Stimulated activated CD4-positive, alpha-beta T cell treated with anti-CD3 and anti-CD28 coated beads, TNF-alpha, amount 100 ng/mL, for 1 hour (primary cell): Measurements from ENCODE around the gene ADGRB2.

Source experiments
- DNase-seq, 3 donors: peaks; one replicate each; pipeline ENCODE4 v3.0.0-alpha.2; 2020; ENCODE audit warnings: low read depth in 3 of 3, low spot score in 1 of 3

The ADGRB2 gene

DNA sequence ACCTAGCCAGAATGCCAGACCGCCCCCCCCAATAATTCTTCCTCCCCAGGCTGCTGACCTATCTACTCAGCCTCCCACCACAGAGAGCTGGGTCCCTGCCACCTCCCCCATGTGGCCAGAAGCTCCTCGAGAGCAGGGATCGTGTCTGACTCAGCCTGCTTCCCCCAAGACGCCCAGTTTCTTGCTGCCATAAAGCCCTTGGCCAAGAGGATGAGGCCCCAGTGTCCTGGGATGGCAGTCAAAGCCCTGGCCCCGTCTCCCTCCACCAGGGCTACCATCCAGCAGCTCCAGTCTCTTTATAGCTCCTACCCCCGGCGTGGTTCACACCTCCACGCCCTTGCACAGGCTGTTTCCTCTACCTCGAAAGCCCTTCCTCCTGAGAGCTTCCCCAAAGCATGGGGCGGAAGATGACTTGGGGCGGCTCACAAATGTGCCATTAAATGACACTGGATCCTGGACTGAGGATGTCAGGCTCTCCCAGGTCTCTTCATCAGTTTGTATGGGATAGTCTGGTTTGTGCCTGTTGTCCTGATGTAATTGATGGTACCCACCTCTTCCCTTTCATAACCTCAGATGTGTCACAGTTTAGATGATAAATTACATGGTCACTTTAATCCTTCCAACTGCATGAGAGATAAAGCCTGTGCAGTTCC lies 13.2 kb downstream of the ADGRB2 start:
- DNase-seq: no peak

DNA sequence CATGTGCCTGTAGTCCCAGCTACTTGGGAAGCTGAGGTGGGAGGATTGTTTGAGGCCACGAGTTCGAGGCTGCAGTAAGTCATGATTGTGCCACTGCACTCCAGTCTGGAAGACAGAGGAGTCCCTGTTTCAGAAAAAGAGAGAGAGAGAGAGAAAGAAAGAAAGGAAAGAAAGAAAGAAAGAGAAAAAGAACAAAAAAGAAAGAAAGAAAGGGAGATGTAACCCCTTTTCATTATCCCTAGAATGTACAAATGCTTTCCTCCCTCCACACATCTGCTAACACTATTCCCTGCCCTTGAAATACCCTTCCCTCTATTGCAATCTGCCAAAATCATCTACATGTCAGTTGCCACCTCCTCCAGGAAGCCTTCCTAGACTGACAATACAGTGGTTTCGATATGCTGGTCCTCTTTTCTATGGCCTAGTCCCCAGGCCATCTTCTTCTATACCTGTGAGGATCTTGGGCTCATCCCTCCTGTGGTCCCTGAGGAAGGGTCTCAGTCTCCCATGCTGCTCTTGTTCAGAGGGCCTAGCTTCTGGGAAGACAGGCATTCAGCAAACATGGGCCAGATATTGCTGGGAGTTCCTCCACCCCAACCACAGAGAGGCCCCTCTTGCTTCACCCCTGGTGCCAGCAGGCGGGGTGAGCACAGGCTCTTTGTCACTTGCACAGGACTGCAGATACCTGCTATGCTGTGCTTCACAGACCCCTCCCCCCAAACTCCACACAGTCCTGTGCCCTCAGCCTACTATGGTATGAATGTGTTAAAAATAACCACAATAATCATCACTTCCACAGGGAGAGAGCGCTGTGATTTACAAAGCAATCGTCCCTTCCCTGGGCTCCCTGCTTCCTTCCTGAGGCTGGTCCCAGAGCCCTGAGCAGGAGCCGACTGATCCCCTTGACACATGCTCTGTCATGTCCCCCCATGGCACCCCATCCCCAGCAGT lies 14.1 kb downstream of the ADGRB2 start:
- DNase-seq: no peak

DNA sequence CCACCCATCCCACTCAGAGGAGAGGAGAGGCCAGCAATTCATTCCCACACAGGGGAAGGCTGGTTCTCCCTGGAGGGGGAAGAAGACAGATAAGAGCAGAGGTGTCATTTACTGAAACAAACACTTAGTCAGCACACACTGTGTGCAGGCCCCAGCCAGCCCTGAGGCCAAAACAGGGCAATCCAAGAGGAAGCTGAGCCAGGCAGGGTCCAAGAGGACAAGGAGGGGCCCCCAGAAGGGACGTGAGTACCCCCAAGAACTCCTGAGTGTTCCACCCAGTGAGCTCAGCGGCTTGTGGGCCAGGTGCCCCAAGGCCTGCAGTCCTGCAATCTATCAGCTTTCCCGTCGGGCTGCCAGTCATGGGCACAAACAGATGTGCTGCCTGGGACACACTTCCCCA lies 15.8 kb downstream of the ADGRB2 start:
- no peak for DNase-seq

DNA sequence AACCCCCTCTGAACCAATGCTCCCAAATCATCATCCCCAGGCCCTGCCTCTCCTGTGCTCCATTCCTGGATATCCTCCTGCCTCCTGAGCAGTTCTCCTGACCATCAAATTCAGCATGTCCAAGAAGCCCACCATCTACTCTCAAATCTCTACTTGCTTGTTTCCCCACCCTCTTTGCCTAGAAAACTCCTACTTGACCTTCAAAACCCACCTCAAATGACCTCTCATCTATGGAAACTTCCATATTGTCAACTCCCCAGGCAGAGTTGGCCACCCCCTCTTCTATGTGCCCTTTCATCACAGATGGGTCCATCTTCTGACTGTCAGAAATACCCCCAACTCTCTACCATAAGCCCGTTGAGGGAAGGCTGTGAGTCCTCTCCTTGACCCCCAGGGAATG lies 16.8 kb downstream of the ADGRB2 start:
- DNase-seq: no peak

DNA sequence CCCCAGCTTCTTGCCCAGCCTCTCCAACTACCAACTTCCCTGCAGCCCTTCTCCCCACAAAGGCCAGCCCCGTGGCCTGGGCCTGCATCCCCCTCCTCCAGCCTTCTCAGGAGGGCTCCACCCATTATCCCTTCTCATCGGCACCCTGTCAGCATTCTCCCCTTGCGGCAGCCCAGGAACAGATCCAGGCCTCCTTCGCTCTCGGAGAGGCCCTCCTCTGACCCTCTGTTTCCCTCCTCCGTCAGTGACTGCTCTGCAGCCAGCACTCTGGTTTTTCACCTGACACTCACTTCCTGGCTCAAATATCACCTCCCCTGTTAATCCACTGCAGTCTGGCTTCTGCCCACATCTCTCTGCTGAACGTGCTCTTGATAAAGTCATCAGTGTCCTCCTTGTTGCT lies 17.5 kb downstream of the ADGRB2 start:
- DNase-seq: no peak

DNA sequence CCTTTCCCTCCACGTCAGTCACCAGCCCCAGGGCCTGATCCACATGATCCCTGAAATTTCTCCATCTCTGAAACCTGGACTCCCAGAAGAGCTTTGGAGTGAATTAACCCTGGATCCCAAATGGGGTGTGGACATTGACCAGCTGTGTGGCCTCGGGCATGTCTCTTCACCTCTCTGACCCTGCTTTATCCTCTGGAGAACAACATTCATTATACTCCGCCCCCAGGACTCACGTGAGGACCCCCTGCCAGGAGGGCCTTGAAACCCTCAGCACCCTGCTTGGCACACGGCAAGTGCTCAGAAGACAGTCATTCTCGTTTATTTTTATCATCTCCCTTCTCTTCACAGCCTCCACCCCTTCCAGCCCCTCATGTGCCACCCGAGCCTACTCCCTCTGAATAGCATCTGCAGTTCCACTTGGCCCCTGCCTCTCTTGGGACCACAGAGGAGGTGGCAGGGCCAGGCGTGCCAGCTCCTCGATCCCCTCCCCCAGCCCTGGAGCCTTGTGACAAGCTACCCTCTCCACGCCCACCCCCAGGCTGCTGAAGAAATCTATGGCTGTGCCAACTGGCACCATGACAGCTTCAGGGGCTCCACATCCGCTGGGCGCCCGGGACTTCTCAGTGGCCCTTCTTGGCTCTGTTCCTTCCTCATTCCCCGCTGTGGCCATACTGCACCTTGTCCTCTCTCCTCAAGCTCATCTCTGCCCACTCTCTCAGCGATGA lies 18.0 kb downstream of the ADGRB2 start:
- no peak for DNase-seq

DNA sequence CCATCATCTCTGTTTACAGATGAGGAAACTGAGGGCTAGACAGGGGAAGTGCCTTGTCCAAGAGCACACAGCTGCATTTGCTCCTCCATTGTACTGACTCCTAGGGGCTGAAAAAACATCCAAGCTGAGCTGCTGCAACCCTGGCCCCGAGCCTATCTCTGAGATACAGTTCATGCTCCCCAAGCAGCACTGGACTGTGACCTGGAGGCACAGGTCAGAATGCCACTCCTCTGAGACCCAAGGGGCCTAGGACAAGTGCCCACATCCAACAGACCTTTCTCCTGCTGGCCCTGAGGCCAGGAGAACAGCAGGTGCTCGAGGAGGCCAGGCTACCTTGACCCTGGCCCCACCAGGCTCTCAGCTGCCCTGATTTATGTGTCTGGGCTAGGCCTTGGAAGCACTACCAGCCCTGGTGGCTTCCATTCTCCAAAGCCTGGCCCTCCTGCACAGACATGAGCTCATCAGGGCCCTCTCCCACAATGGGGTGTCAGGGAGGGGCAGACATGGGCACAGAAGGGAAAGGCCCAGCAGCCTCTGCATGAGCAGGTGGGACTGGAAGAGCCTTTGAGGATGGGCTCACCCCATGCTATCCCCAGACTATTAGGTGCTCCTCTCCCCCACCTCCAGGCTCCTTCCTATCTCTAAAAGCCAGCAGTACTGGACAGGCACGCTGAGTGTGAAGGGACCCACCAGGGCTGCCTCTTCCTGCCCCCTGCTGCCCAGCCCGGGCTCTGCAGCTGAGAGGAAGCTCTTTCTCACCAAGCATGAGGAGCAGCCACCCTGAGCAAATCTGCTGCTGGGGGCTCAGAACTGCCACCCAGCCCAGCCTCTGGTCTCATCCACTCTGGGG lies 18.8 kb downstream of the ADGRB2 start:
- DNase-seq: no peak

DNA sequence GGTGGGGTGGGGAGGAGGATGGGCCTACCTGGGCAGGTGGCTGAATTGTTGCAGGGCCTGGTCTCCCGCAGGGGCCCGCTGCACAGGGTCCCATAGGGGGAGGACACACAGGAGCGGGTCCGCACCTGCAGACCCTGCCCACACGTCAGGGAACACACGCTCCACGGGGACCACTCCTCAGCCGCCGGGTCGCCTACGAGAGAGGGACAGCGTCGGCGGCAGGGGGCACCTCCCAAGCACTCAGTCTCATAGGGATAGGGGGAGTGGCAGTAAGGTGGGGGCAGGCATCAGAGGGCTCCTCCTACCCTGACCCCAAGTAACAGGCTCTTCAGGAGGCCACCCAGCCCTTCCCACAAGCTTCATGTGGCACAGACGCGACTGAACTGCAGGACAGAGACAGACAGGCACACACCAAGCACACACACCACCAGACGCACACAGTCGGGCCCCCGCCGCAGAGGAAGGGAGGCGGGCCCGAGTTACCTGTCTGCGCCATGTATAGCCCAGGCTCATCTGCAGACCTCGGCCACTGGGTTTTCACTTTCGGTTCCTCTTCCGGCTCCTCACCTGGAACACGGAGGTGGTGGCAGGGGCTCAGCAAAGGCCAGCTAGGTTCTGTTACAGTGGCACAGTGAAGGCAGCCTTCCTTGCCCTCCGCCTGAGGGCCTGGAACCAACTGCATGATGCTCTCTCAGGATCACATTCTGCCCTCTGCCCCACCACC lies 19.8 kb downstream of the ADGRB2 start:
- DNase-seq: no peak

DNA sequence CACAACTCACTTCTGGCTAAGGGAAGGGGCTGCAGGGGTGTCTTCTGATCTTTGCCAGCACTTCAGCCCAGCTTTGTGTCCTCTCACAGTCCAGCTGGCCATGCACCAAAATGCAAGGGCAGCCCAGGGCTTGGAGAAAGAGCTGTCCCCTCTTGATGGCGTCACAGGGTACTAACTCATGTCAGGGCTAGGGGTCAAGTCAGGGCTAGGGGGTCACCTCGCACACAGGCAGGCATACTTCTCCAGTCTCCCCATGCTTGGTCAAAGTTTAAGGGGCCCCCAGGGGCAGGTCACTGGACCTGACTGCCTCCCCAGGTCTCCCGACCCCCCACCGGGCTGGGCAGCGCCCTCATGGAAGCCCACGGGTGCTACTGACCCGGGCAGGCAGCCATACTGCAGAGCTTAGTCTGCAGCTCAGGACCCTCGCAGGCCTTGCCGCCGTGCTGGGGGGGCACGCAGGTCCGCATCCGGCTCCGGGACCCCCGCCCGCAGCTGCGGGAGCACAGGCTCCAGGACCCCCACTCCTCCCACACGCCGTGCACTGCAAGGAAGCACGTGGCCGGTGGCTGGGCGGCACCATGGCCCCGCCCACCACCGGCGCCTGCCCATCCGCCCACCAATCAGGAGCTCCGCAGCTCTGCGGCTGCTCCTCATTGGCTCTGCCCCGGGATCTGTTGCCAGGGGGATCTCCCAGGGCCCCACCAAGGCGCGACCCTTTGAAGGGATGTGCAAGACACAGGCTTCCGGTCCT lies 21.5 kb downstream of the ADGRB2 start:
- no peak for DNase-seq

DNA sequence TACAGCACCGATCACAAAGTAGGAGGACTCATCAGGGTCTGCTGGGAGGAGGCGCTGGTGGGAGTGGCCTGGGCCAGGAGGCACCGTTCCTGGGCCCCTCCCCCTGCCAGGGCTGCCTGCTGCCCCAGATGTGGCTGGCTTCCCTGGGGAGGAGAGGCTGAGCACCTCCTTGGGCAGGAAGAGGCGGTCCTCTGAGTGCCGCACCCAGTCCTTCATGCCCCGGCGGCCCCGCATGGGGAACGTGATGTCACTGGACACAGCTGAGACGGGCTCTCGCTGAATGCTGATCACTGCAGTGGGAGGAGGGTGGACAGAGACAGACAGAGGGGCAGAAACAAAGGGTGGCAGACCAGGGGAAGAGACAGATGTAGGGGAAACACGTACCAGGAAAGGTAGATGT lies 24.8 kb downstream of the ADGRB2 start:
- DNase-seq: no peak

DNA sequence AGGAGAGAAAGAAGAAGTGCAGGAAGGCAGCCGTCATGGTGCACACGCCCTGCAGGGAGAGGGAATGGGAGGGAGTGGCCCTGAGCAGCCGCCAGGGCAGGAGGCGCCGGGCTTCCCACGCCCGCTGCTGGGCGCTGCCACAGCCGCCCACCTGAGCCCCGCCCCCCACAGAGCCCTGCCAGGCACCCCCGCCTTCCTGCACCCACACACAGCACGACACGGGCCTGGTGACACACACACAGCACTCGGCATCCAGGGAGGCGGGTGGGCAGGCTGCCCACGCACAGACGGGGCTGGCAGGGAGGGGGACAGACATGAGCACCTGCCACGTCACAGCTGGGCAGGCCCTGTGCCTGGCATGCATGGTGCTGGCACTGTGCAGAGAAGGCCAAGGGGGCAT lies 27.5 kb downstream of the ADGRB2 start:
- peak in 2 of 3 donors; percentile 24 to 26 for DNase-seq

DNA sequence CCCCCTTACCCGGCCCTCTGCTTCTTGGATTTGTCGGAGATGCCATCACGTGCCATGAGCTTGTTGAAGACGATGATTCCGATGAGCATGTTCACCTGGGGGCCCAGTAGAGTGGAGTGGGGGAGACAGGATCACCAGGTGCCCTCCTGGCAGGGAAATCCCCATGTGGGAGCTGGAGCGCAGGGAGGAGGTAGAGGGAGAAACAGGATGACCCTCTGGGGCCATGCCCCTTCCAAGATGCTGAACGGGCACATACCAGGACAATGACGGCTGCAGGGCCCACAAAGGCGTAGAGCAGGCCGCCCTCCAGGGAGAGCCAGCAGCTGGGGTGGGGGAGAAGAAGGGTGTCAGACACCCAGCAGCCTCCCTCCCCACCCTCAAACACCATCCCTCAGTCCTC lies 28.6 kb downstream of the ADGRB2 start:
- DNase-seq: no peak

DNA sequence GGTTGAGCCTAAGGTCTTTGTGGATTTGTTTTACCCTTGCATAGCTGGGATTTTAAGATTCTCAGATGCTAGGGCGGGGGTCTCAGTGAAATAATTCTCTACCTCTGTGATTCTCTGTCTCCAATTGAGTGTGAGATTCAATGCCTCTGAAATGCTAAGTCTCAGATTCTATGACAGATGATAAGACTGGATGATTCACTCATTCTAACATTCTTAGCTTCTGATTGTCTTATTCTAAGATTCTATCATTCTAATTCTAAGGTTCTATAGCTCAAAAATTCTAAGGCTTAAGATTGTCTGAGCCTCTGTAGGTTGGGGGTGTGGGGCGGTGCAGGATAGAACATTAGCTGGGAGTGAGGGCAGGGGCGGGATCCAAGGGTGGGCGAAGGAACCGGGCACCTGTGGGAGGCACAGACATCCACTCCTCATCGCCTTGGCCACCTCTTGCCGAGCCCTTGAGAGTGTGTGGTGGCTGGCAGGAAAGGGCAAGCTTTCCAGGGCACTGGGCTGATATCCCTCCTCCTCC lies 29.5 kb downstream of the ADGRB2 start:
- DNase-seq: no peak

DNA sequence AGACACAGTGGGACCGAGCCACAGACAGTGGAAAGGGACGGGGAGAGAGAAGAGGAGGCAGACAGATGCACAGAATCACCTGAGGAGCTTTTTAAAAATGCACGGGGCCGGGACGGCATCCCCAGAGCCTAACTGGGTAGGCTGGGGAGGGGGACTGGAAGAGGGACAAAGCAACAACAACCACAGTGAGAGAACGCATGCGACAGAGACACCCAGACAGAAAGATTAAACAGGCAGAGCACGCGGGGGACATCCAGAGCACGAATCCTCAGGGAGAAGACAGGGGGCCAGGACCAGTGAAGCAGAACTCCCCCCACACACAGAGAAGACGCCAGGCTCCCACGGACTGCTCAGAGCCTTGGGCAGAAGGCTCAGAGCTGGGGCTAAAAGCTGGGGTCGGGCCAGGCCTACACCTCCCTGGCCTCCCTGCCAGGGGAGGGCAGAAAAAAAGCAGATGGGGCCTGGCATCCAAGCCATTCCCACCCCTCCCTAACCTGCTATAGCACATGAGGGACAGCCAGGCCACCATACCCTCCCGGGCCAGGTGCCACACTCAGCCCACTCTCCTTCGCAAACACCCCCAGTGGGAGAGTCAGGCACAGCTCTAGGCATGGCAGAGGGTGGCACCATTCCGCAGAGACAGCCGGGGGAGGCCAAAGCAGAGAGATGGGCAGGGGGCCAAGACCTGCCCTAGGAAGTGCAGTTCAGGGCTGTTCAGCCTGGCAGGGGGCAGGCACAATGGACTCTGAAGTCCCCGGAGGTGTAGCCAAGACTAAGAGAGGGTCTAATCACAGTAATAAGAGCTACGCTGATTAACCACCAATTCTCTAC lies 30.5 kb downstream of the ADGRB2 start:
- no peak for DNase-seq

DNA sequence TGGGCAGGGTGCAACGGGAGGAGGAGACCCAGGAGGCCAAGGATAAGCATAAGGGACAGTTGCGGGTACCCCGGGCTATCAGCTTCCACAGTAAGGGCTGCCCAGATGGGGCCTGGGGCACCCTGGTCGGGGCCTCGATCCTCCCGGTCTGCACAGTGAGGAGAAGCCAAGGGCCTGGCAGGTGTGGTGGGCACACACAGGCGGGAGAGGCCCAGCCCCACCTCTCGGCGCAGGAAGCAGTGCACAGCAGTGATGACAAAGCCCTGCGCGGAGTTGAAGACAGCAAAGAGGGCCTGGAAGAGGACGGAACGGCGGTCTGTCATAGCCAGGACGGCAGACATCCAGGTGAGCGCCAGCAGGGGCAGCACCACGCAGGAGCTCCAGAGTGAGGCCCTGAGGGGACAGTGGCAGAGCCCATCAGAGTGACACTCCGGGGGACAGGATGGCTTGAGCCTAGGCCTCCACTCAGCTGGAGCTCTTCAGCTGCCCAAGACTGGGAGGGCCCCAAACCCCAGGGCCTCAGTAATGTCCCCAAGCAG lies 31.3 kb downstream of the ADGRB2 start:
- DNase-seq: no peak

DNA sequence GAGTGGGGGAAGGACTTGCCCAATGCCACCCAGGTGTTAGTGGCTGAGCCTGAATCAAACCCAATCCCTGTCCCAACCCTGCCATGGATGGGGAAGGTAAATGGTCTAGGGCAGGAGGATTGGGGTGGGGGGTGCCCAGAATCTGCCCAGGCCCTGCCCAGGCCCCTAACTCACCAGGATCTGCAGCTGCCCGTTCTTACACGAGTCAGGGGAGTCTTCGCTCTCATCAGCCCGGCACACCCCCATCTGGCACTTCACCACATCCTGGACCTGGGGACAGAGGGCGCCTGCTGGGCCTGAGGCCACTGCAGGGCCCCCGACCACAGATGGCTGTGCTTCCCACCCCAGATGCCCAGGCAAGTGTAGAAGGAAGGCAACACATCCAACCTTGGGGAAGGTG lies 31.8 kb downstream of the ADGRB2 start:
- no peak for DNase-seq

DNA sequence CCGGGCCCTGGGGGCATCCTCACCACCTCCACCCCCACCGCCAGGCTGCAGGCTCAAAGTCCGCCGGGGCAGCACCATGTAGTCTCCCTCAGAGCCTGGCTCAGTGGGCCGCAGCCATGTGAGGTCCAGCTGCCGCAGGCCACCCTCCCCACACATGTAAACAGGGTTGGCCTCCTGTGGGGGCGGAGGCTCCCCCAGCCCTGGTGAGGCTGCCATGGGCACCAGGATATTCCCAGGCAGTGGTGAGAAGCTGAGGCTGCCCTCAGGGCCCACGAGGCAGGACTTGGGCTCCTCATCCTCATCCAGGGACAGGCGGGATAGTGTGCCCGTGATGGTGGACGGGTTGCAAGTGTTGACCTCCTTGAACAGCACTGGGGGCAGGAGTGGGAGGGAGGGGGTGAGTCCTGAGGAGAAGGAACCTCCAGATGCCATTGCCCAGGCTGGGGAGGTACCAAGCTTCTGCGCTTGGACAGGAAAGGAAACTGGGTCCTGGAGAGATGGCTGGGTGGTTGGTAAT lies 33.0 kb downstream of the ADGRB2 start:
- no peak for DNase-seq
